Activated CD4-positive, alpha-beta memory T cell treated with anti-CD3 and anti-CD28 coated beads, Interleukin-2, amount 10 ng/mL, durations not matched to agents 7 days and 5 days (primary cell): ENCODE data around the gene PPM1H. TPM values are rescaled to one million over a fixed set of nuclear protein-coding genes. Genes with fewer than 3 reads are reported as not detected.
"Not testable (repeated sequence)": the region's sequence is repeated elsewhere in the genome, so short reads cannot be mapped to it uniquely, and the experiment has no call there.

Source experiments
- CTCF ChIA-PET: fragments of 350-600 bp; sonication (Branson Sonifier 250); formaldehyde crosslinking; loops from one replicate; lab custom pipeline; 2021; ENCODE audit warnings: antibody characterized with exemption, inconsistent platforms; lab: Charles Lee
- POLR2A ChIA-PET: fragments of 350-600 bp; sonication (Branson Sonifier 250); formaldehyde crosslinking; loops from one replicate; lab custom pipeline; 2021; ENCODE audit warnings: antibody characterized with exemption; lab: Charles Lee
- DNase-seq: peaks from one replicate; pipeline ENCODE4 v3.0.0-alpha.2; 2020
- H3K27ac Mint-ChIP-seq: one replicate; pipeline ENCODE4 v1.8.0; 2021; ENCODE audit warnings: mild to moderate bottlenecking, mixed read lengths
- H3K27me3 Mint-ChIP-seq: one replicate; pipeline ENCODE4 v1.8.0; 2021; ENCODE audit warnings: mixed read lengths
- H3K36me3 Mint-ChIP-seq: one replicate; pipeline ENCODE4 v1.8.0; 2021; ENCODE audit warnings: low read depth, mixed read lengths
- H3K4me1 Mint-ChIP-seq: one replicate; pipeline ENCODE4 v1.8.0; 2021; ENCODE audit warnings: mixed read lengths
- H3K4me3 Mint-ChIP-seq: one replicate; pipeline ENCODE4 v1.8.0; 2021; ENCODE audit warnings: mild to moderate bottlenecking, mixed read lengths
- H3K9me3 Mint-ChIP-seq: one replicate; pipeline ENCODE4 v1.8.0; 2021; ENCODE audit warnings: mixed read lengths
- total RNA-seq, 2 experiments: library from RNA; stranded (reverse); gene quantifications; one replicate each; pipeline ENCODE4 v1.2.3, GENCODE V29; 2021

PPM1H gene
- total RNA-seq, 2 experiments from 2014 or later: not detected

DNA sequence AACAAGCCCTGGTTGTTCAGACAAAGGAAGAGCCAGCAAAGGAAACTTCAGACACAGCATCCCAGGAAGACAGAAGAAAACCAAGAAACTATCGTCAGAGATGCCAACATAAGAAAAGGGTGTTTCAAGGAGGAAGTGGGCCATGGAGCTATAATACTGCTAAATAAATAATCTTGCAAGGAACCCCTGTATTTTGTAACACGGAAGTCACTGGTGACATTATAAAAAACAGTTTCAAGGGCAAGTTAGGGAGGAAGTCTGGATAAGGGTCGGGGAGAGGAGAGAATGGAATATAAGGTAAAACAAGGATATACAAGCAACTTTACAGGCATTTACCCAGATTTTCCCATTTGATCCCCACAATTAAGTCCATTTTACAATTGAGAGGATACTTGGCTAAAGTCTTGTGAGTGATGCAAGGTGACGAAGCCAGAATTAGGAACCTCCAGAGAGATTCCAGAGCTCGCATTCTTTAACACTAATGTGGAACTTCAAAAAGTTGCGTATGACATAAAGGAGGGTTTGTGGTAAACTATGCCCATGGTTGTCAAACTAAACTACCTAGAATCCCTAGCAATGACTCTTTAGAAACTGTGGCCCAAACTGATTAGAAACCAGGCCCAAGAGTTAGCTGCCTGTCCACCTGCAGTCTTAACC is 46.4 kb downstream of the PPM1H start:
- ChIA-PET CTCF (no interaction called here), POLR2A (no interaction called here)
- Mint-ChIP-seq H3K4me3 (no peak overlapping the region), H3K4me1 (no peaks in the 10 kb centered on the region), H3K36me3 (no peaks in the 10 kb centered on the region), H3K27me3 (peaks cover 5% of the 10 kb centered on the region), H3K27ac (no peak overlapping the region), H3K9me3 (no peaks in the 10 kb centered on the region)
- no peak for DNase-seq

DNA sequence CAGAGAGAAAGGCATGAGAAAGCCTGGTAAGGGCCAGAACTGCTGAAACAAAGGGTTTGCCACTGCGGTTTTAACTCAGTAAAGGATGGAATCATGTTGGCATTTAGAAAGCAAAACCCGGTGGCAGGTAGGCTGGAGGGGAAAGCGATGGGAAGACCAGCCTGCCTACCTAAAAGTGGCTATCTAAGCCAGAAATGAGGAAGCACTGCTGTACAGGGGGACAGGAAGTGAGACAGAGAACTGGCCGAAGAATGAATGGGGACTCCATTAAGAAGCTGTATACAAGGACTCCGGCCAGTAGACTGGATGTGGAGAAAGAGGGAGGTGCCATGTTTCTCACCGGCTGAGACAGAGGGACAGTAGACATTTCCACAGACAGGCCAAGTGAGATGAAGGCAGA is 48.2 kb downstream of the PPM1H start:
- ChIA-PET POLR2A (no interaction called here), CTCF (no interaction called here)
- Mint-ChIP-seq H3K27me3 (peaks cover 5% of the 10 kb centered on the region), H3K4me1 (no peaks in the 10 kb centered on the region), H3K9me3 (no peaks in the 10 kb centered on the region), H3K36me3 (no peaks in the 10 kb centered on the region), H3K27ac (no peak overlapping the region), H3K4me3 (no peak overlapping the region)
- no peak for DNase-seq

DNA sequence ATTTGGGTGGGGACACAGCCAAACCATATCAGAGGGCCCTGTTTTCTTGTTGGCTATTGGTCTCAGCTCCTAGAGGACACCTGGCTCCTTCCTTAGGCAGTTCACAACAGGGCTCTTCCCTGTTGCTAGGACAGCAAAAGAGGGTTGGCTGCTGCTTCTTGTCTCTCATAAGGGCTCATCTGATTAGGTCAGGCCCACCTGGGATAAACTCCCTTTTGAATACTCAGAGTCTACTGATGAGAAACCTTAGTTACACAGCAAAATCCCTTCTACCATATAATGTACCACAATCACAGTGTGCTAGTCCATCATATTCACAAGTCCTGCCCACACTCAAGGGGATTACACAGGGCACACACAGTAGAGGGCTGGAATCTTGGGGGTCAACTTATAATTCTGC is 49.7 kb downstream of the PPM1H start:
- ChIA-PET POLR2A (no interaction called here), CTCF (no interaction called here)
- H3K27ac Mint-ChIP-seq: no peak overlapping the region
- H3K9me3 Mint-ChIP-seq: no peaks in the 10 kb centered on the region
- no peaks in the 10 kb centered on the region for H3K36me3 Mint-ChIP-seq
- DNase-seq: no peak
- H3K27me3 Mint-ChIP-seq: peaks cover 5% of the 10 kb centered on the region
- H3K4me1 Mint-ChIP-seq: no peaks in the 10 kb centered on the region
- H3K4me3 Mint-ChIP-seq: no peak overlapping the region

DNA sequence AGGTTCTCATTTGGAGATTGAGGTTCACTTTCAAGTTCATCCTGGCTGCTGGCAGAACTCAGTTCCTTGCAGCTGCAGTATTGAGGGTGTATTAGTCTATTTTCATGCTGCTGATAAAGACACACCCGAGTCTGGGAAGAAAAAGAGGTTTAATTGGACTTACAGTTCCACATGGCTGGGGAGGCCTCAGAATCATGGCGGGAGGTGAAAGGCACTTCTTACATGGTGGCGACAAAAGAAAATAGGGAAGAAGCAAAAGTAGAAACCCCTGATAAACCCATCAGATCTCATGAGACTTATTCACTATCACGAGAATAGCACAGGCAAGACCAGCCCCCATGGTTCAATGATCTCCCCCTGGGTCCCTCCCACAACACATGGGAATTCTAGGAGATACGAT is 50.1 kb downstream of the PPM1H start:
- CTCF ChIA-PET, H3K4me1 Mint-ChIP-seq, H3K36me3 Mint-ChIP-seq, H3K27ac Mint-ChIP-seq, POLR2A ChIA-PET, H3K9me3 Mint-ChIP-seq, DNase-seq, H3K4me3 Mint-ChIP-seq, H3K27me3 Mint-ChIP-seq: not testable (repeated sequence)

DNA sequence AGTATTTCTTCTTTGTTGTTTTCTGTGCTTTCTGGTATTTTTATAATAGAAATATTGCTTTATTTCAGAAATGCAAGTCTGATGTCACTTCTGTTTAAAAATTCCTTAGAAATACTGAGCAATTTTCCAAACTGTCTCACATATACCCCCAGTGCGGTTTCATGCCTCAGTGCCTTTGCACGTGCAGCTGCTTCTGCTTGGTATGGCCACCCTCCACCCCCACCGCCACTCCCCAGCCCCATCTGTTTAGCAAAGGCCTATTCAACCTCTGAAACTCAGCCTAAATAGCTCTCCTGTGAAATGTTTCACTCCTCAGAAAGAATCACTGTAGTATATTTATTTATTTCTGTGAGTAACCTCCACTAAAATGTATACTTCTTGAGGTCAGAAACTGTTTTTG is 52.3 kb downstream of the PPM1H start:
- DNase-seq: no peak
- H3K4me3 Mint-ChIP-seq: no peak overlapping the region
- ChIA-PET POLR2A (no interaction called here), CTCF (no interaction called here)
- no peaks in the 10 kb centered on the region for H3K36me3 Mint-ChIP-seq
- no peaks in the 10 kb centered on the region for H3K4me1 Mint-ChIP-seq
- no peaks in the 10 kb centered on the region for H3K9me3 Mint-ChIP-seq
- peaks cover 2% of the 10 kb centered on the region for H3K27me3 Mint-ChIP-seq
- no peak overlapping the region for H3K27ac Mint-ChIP-seq

DNA sequence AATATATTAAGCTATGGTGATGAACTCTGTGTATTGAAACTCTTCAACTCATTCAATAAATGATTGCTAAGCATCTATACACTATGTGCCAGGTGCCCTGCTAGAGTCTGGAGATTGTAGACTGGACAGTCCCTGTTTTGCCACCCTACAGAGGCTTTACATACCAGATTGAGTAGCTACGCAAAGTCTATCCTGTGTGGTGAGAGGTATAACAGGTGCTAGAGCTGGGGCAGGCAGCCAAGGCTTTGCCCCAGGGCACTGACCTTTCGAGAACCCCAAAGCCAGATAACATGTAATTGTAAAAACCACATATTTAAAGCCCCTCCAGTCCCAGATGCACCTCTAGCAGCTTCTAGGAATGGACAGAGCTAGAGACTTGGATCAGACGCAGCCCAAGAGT is 52.8 kb downstream of the PPM1H start:
- H3K36me3 Mint-ChIP-seq: no peaks in the 10 kb centered on the region
- no peaks in the 10 kb centered on the region for H3K4me1 Mint-ChIP-seq
- ChIA-PET CTCF (no interaction called here), POLR2A (no interaction called here)
- H3K27ac Mint-ChIP-seq: no peak overlapping the region
- no peak overlapping the region for H3K4me3 Mint-ChIP-seq
- peaks cover 2% of the 10 kb centered on the region for H3K27me3 Mint-ChIP-seq
- no peaks in the 10 kb centered on the region for H3K9me3 Mint-ChIP-seq
- no peak for DNase-seq

DNA sequence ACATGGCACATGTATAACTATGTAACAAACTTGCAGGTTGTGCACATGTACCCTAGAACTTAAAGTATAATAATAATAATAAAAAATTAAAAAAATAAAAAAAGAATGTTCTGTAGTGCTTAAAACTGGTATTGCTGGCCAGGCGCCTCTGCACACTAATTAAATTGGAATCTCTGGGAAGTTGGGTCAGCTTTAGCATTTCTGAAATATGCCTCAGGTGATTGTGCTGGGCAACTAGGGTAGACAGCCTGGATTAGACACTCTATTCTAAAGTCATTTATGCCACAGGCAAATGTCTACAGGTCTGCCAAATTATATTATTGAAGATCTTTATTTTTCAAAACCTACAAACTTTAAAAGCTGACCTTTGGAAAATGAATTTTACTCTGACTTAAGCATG is 55.3 kb downstream of the PPM1H start:
- H3K4me3 Mint-ChIP-seq: no peak overlapping the region
- no peak for DNase-seq
- ChIA-PET POLR2A (no interaction called here), CTCF (no interaction called here)
- peaks cover under 1% of the 10 kb centered on the region for H3K27me3 Mint-ChIP-seq
- no peaks in the 10 kb centered on the region for H3K36me3 Mint-ChIP-seq
- H3K9me3 Mint-ChIP-seq: no peaks in the 10 kb centered on the region
- H3K27ac Mint-ChIP-seq: no peak overlapping the region
- no peaks in the 10 kb centered on the region for H3K4me1 Mint-ChIP-seq

DNA sequence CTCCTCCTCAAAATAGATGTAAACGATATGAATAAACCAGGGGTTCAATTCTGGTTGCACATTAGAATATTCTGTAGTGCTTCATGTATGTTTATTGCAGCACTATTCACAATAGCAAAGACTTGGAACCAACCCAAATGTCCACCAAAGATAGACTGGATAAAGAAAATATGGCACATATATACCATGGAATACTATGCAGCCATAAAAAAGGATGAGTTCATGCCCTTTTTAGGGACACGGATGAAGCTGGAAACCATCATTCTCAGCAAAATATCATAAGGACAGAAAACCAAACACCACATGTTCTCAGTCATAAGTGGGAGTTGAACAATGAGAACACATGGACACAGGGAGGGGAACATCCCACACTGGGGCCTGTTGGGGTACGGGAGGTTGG is 55.7 kb downstream of the PPM1H start:
- H3K27ac Mint-ChIP-seq, H3K4me3 Mint-ChIP-seq, POLR2A ChIA-PET, CTCF ChIA-PET, H3K9me3 Mint-ChIP-seq, H3K36me3 Mint-ChIP-seq, H3K27me3 Mint-ChIP-seq, H3K4me1 Mint-ChIP-seq, DNase-seq: not testable (repeated sequence)

DNA sequence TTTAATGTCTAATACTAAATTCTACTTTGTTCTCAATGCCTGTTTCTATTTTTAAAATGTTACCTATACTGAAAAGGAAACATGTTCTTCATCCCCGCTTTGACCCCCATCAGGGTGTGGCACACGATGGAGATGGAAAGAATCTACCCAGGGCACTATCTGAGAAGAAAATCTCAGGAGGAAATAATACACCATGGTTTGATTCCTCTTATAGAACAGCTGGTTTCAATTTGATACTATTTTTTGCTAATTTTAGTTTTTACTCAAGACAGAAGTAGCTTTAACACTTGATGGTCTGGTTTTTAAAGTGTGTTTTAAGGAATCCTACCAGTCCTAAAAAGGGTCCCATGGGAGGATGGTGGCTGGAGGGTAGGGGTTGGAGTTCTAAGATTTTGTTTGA is 56.7 kb downstream of the PPM1H start:
- ChIA-PET POLR2A (no interaction called here), CTCF (no interaction called here)
- no peak overlapping the region for H3K4me3 Mint-ChIP-seq
- H3K27me3 Mint-ChIP-seq: peaks cover 2% of the 10 kb centered on the region
- no peak overlapping the region for H3K27ac Mint-ChIP-seq
- no peaks in the 10 kb centered on the region for H3K9me3 Mint-ChIP-seq
- DNase-seq: no peak
- H3K36me3 Mint-ChIP-seq: no peaks in the 10 kb centered on the region
- H3K4me1 Mint-ChIP-seq: no peaks in the 10 kb centered on the region

DNA sequence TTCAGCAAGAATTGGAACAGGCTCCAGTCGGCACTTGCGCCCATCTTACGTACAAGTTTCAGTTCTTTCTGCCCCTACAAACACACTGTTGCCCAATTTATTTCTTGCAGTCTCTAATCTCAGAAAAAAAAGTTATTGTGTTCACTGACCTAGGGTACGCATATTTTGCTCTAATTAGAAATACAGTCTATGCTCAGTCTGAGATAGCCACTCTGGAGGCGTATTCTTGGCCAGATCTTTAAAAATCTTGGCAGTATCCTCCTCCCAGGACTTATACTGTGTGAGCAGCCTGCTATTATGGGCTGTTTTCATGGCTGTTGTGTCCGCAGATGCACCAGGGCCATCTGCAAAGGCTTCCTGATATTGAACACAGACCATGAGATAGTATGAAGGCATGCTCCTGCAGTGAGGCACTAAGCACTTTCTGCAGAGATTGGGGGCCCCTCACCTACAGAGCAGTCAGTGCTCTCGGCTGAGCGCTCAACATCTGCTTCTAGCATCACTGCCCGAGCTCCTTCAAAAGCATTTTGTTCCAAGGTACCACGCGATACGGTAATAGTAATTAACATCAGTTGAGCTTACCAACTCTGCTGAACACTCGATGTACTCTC is 57.9 kb downstream of the PPM1H start:
- H3K4me3 Mint-ChIP-seq: no peak overlapping the region
- H3K9me3 Mint-ChIP-seq: no peaks in the 10 kb centered on the region
- H3K36me3 Mint-ChIP-seq: no peaks in the 10 kb centered on the region
- CTCF ChIA-PET: no interaction called here
- peaks cover 2% of the 10 kb centered on the region for H3K27me3 Mint-ChIP-seq
- no peak for DNase-seq
- POLR2A ChIA-PET: no interaction called here
- no peaks in the 10 kb centered on the region for H3K4me1 Mint-ChIP-seq
- H3K27ac Mint-ChIP-seq: no peak overlapping the region

DNA sequence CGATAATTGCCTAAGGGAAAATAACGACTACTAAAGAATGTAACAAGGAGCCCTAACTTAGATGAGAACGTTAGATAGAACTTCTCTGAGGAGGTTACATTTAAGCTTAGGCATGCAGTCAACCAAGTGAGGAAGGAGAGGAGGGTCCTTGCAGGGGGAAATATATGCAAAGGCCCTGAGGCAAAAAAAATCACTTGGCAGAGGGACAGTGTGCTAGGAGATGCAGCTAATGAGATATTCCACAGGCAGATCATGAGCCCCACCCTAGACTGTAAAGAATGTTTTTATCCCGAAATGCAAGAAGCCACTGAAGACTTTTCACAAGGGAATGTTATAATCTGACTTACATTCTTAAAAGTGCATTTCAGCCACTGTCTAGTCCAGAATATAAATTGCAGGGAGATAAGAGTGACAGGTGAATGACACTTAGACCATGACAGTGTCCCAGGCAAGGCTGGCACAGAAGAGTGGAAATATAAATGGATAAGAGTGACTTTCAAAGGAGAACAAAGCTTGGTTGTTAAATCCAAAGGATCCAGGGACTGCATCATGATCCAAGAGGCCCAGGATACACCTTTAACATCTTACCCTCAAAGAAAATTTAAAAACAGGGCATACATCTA is 61.0 kb downstream of the PPM1H start:
- Mint-ChIP-seq H3K4me3 (no peak overlapping the region), H3K27ac (no peak overlapping the region), H3K27me3 (peaks cover 9% of the 10 kb centered on the region), H3K4me1 (no peaks in the 10 kb centered on the region), H3K9me3 (no peaks in the 10 kb centered on the region), H3K36me3 (no peaks in the 10 kb centered on the region)
- no peak for DNase-seq
- ChIA-PET CTCF (no interaction called here), POLR2A (no interaction called here)

DNA sequence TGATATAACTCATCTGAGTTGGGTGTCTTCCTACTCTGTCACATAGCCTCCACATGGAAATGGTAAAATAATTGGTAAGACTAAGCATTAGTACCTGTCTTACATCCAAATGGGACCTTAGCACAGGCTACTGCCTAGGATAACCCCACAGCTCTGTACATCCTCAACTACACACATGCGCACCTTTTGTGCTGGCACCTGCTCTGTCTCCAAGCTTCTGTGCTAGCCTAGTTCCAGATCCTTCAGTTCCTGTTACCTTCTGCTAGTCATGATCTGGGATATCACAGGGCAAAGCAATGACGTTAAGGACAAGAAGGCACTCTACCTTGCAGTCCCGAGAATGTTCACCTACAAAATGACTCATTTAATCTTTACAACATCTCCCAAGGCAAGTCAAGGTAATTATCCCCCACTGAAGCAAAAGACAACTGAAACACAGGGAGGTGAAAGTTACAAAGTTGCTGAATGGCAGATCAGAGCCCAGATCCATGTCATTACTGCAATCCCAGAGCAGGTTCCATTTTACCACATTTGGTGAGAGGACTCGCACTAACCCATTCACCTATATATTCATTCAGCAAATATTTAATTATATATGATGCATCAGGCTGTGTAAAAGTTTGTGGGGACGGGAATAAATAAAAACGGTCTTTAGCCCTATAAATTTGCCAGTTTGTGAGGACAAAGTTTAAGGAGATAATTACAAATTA is 61.7 kb downstream of the PPM1H start:
- CTCF ChIA-PET: no interaction called here
- H3K27ac Mint-ChIP-seq: no peak overlapping the region
- H3K9me3 Mint-ChIP-seq: no peaks in the 10 kb centered on the region
- POLR2A ChIA-PET: no interaction called here
- no peak overlapping the region for H3K4me3 Mint-ChIP-seq
- H3K4me1 Mint-ChIP-seq: no peaks in the 10 kb centered on the region
- DNase-seq: no peak
- no peaks in the 10 kb centered on the region for H3K36me3 Mint-ChIP-seq
- H3K27me3 Mint-ChIP-seq: peaks cover 9% of the 10 kb centered on the region

DNA sequence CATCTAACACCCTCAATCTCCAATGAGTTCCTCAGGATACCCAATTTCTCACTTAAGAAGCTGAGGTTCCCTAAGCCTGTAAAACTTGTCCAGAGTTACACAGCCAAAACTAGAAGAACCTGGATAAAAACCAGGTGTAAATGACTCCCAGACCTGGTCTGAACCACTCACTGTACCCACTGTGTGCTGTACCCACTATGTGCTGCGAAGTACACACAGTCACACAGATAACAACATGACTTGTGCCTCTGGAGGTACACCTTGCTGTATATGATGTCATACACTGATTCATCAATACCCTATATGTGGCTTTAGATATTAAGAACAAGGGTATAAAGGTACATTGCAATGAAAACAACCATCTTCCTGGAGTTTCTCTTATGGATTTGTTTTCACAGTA is 66.1 kb downstream of the PPM1H start:
- Mint-ChIP-seq H3K9me3 (no peaks in the 10 kb centered on the region), H3K27me3 (peaks cover 10% of the 10 kb centered on the region), H3K36me3 (no peaks in the 10 kb centered on the region), H3K27ac (no peak overlapping the region), H3K4me1 (no peaks in the 10 kb centered on the region), H3K4me3 (no peak overlapping the region)
- POLR2A ChIA-PET: no interaction called here
- CTCF ChIA-PET: interaction anchor here (0.6 kb wide), 1 partner anchor 1203 kb away, joined by 3 read pairs; no protein-coding TSS in a partner anchor
- DNase-seq: no peak
